HCT116 (cell line): ENCODE data around the gene ADGRG6. TPM values are rescaled to one million over a fixed set of nuclear protein-coding genes. Genes with fewer than 3 reads are reported as not detected.
A peak's percentile ranks its signal among the peaks of the same experiment; 100 is the strongest.

Source experiments
- ATAC-seq: fragments of 200-7000 bp; cut with Tn5 transposase; 2 replicates; pipeline ENCODE4 v1.9.1; 2020; ENCODE audit warnings: mild to moderate bottlenecking, moderate library complexity
- BruUV-seq: library from RNA; stranded (reverse); fragments of 400-500 nt; replicated peaks from 2 replicates; lab custom pipeline; 2021; lab: Mats Ljungman, UMichigan
- CTCF ChIA-PET: fragments of 300-600 bp; sonication (Branson Sonifier 250); formaldehyde crosslinking; loops from one replicate; lab custom pipeline; 2021; ENCODE audit warnings: antibody characterized with exemption; lab: Charles Lee
- POLR2A ChIA-PET: fragments of 300-600, 350-600 bp; sonication (Branson Sonifier 250); formaldehyde crosslinking; loops from one replicate; lab custom pipeline; 2021; ENCODE audit warnings: antibody characterized with exemption; lab: Charles Lee
- RAD21 ChIA-PET, 2 experiments: fragments of 300-600 bp; sonication (Branson Sonifier 250); formaldehyde crosslinking; loops; one replicate each; lab custom pipeline; 2023; ENCODE audit warnings: low total read pairs in 2 of 2; ENCODE audit not compliant: uncharacterized antibody in 2 of 2, unreplicated experiment in 2 of 2, low non-redundant PET in 1 of 2; lab: Charles Lee
- DNase-seq: peaks from one replicate; pipeline ENCODE4 v3.0.0-alpha.2; 2010; ENCODE audit warnings: low read depth, low spot score
- H2AFZ ChIP-seq: fragments of 200-600 bp; shearing (Covaris generic), sonication (generic); 2 replicates; pipeline ENCODE4 v1.6.1; 2017; ENCODE audit warnings: low read depth, mixed run types, mixed read lengths, antibody characterized with exemption, low read length; ENCODE audit not compliant: poor library complexity, severe bottlenecking
- H3K27ac ChIP-seq: 2 replicates; pipeline ENCODE4 v1.5.1; 2012; ENCODE audit warnings: low read depth, low read length
- H3K27me3 ChIP-seq: fragments of 200-600 bp; sonication (generic); 2 replicates; pipeline ENCODE4 v1.6.1; 2016; ENCODE audit warnings: mixed run types, low read length, mixed read lengths; ENCODE audit not compliant: insufficient read depth
- H3K36me3 ChIP-seq, 2 experiments: fragments of 200-500 bp in 1 of 2; fragments of 200-600 bp in 1 of 2; sonication (Bioruptor generic) in 1 of 2; sonication (generic) in 1 of 2; 2 replicates each; pipeline versions ENCODE4 v1.5.1 to v1.6.1; 2014 to 2016; ENCODE audit warnings: low read length in 2 of 2, inconsistent platforms in 1 of 2, mixed read lengths in 1 of 2, mixed run types in 1 of 2; ENCODE audit not compliant: insufficient read depth in 2 of 2, control insufficient read depth in 1 of 2
- H3K4me1 ChIP-seq, 2 experiments: fragments of 200-600 bp in 1 of 2; sonication (generic) in 1 of 2; 2 replicates each; pipeline versions ENCODE4 v1.5.1 to v1.6.1; 2012 to 2017; ENCODE audit warnings: low read length in 2 of 2, inconsistent platforms in 1 of 2, mild to moderate bottlenecking in 1 of 2, mixed read lengths in 1 of 2, mixed run types in 1 of 2, moderate library complexity in 1 of 2; ENCODE audit not compliant: insufficient read depth in 2 of 2, control insufficient read depth in 1 of 2
- H3K4me2 ChIP-seq: fragments of 200-600 bp; sonication (generic); 2 replicates; pipeline ENCODE4 v1.6.1; 2017; ENCODE audit warnings: mixed run types, low read length, mixed read lengths
- H3K4me3 ChIP-seq, 2 experiments: fragments of 200-600 bp in 1 of 2; sonication (generic) in 1 of 2; replicated peaks in 1 of 2; 2 replicates each; pipeline ENCODE4 v1.5.1; 2011 to 2016; ENCODE audit warnings: low read length in 2 of 2, control low read depth in 1 of 2, low read depth in 1 of 2, mild to moderate bottlenecking in 1 of 2, mixed read lengths in 1 of 2, mixed run types in 1 of 2
- H3K79me2 ChIP-seq: fragments of 200-600 bp; sonication (generic); 2 replicates; pipeline ENCODE4 v1.6.1; 2017; ENCODE audit warnings: mild to moderate bottlenecking, mixed run types, low read length, moderate library complexity, mixed read lengths; ENCODE audit not compliant: insufficient read depth
- H3K9ac ChIP-seq: fragments of 200-600 bp; sonication (generic); 2 replicates; pipeline ENCODE4 v1.6.1; 2016; ENCODE audit warnings: low read length, mixed read lengths
- H3K9me2 ChIP-seq: fragments of 200-600 bp; sonication (generic), shearing (Covaris generic); 2 replicates; pipeline ENCODE4 v1.6.1; 2017; ENCODE audit warnings: mixed run types, mild to moderate bottlenecking, moderate library complexity; ENCODE audit not compliant: insufficient read depth
- H3K9me3 ChIP-seq, 2 experiments: fragments of 200-500 bp in 1 of 2; fragments of 200-600 bp in 1 of 2; sonication (Bioruptor generic) in 1 of 2; sonication (generic) in 1 of 2; 2 replicates each; pipeline ENCODE4 v1.6.1; 2014 to 2017; ENCODE audit warnings: low read length in 2 of 2, mixed read lengths in 2 of 2, inconsistent platforms in 1 of 2, low read depth in 1 of 2, mild to moderate bottlenecking in 1 of 2, mixed run types in 1 of 2, moderate library complexity in 1 of 2; ENCODE audit not compliant: control insufficient read depth in 1 of 2, insufficient read depth in 1 of 2
- H4K20me1 ChIP-seq: fragments of 200-600 bp; sonication (generic), shearing (Covaris generic); 2 replicates; pipeline ENCODE4 v1.6.1; 2017; ENCODE audit warnings: mixed run types, mild to moderate bottlenecking, moderate library complexity; ENCODE audit not compliant: insufficient read depth
- CEBPB ChIP-seq: IDR thresholded peaks from 2 replicates; pipeline ENCODE4 v1.6.1; 2012; ENCODE audit warnings: low read depth
- CTCF ChIP-seq, 3 experiments: fragments of 200-600 bp in 1 of 3; sonication (generic) in 1 of 3; IDR thresholded peaks in 2 of 3; conservative IDR thresholded peaks in 1 of 3; 2 replicates each; pipeline ENCODE4 v1.5.1; 2012 to 2017; ENCODE audit warnings: low read depth in 2 of 3, low read length in 2 of 3, antibody characterized with exemption in 1 of 3, borderline replicate concordance in 1 of 3, control low read depth in 1 of 3, mild to moderate bottlenecking in 1 of 3, mixed read lengths in 1 of 3, mixed run types in 1 of 3, moderate library complexity in 1 of 3; ENCODE audit not compliant: insufficient read depth in 1 of 3
- EGR1 ChIP-seq: IDR thresholded peaks from 2 replicates; pipeline ENCODE4 v1.6.1; 2012; ENCODE audit warnings: low read depth
- ELF1 ChIP-seq: IDR thresholded peaks from 2 replicates; pipeline ENCODE4 v1.6.1; 2012; ENCODE audit warnings: low read depth, borderline replicate concordance
- EZH2 ChIP-seq: fragments of 200-600 bp; sonication (generic); IDR thresholded peaks from 2 replicates; pipeline ENCODE4 v1.6.1; 2017; ENCODE audit warnings: antibody characterized with exemption, mixed run types
- EZH2phosphoT487 ChIP-seq: fragments of 200-600 bp; IDR thresholded peaks from 2 replicates; pipeline ENCODE4 v1.6.1; 2018; ENCODE audit warnings: antibody characterized with exemption, borderline replicate concordance
- SRF ChIP-seq: IDR thresholded peaks from 2 replicates; pipeline ENCODE4 v1.6.1; 2012; ENCODE audit warnings: low read depth
- YY1 ChIP-seq: IDR thresholded peaks from 2 replicates; pipeline ENCODE4 v1.6.1; 2011; ENCODE audit warnings: low read length, low read depth, moderate library complexity, mild to moderate bottlenecking; ENCODE audit not compliant: insufficient replicate concordance; ENCODE audit errors: extremely low read depth
- ZFX ChIP-seq: fragments of 450-650 bp; IDR thresholded peaks from 2 replicates; pipeline ENCODE4 v1.6.1; 2017
- ZNF274 ChIP-seq: fragments of 200-500 bp; sonication (Bioruptor generic); IDR thresholded peaks from 2 replicates; pipeline ENCODE4 v1.6.1; 2014; ENCODE audit warnings: mild to moderate bottlenecking, low read depth, low read length, inconsistent platforms
- intact Hi-C: fragments of 100-400 bp; cut with micrococcal nuclease; formaldehyde crosslinking; loops from 2 replicates; pipeline ENCODE4 v1.10.0; 2022
- total RNA-seq: library from RNA; stranded (reverse); gene quantifications from one replicate; pipeline ENCODE4 v1.2.1, GENCODE V29; 2021; ENCODE audit not compliant: unreplicated experiment
- TF ChIP-seq, protein P1 (sequence below): IDR thresholded peaks from 2 replicates; pipeline ENCODE4 v1.6.1; 2012

ADGRG6 gene
- total RNA-seq, 1 experiment from 2014 or later = 67.9 TPM

GRCh38 chr6:142458836-142459235, 157.0 kb downstream of the ADGRG6 start (continued):
- TF ChIP-seq EGR1 = no peak
- TF ChIP-seq EZH2phosphoT487 = no peak
- TF ChIP-seq, protein P1, sequence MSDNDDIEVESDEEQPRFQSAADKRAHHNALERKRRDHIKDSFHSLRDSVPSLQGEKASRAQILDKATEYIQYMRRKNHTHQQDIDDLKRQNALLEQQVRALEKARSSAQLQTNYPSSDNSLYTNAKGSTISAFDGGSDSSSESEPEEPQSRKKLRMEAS = no peak
- no peak for TF ChIP-seq ZFX

DNA sequence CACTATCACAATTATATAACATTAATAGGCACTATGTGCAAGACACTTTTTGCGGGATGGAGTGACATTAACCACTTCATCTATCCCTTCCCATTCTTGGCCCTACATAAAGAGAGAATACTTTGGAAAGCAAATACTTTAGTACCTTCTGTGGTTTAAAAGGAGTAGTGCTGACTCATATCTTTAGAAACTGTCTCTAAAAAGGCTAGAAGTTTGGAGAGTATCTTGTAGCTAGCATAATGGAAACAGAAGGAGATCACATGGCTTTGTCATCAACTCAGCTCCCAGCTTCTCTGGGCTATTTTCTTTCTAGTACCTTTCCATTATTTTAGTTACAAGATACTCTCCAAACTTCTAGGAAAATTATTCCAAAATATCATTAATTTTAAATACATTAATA, 157.5 kb downstream of the ADGRG6 start:
- Histone ChIP-seq H3K4me3 (no peak overlapping the region), H3K27ac (no peak overlapping the region), H3K9me2 (no peaks in the 10 kb centered on the region), H2AFZ (no peak overlapping the region), H3K27me3 (no peaks in the 10 kb centered on the region), H3K79me2 (no peaks in the 10 kb centered on the region), H4K20me1 (no peaks in the 10 kb centered on the region), H3K4me1 (no peaks in the 10 kb centered on the region), H3K36me3 (no peaks in the 10 kb centered on the region), H3K4me2 (no peak overlapping the region), H3K9ac (no peak overlapping the region), H3K9me3 (peaks cover 0 to 6% of the 10 kb centered on the region in 2 experiments; a peak in 1 of 4 replicates)
- intact Hi-C loops = no loop called here
- ATAC-seq (no peak), DNase-seq (no peak)
- CTCF ChIA-PET = interaction anchor here (1.8 kb wide), 1 partner anchor 15 kb away, joined by 4 read pairs; no protein-coding TSS in a partner anchor
- RAD21 ChIA-PET = no interaction called here
- TF ChIP-seq YY1 = no peak
- TF ChIP-seq ELF1 = no peak
- TF ChIP-seq SRF = no peak
- TF ChIP-seq CEBPB = no peak
- no peak for TF ChIP-seq EZH2
- POLR2A ChIA-PET = no interaction called here
- BruUV-seq = no TSS peak

GRCh38 chr6:142462260-142462659, 160.5 kb downstream of the ADGRG6 start:
- TF ChIP-seq CTCF (IDR thresholded peaks at IDR 0.05 in 2 of 3, conservative IDR thresholded peaks at IDR 0.05 in 1 of 3; ENCODE audit: borderline replicate concordance in 1 of 3, insufficient read depth in 1 of 3, low read depth in 2 of 3, low read length in 2 of 3) = peak in 2 of 3 experiments; percentile 41 to 42; a peak in 4 of 6 replicates
- TF ChIP-seq ZNF274 = no peak
- no peak for TF ChIP-seq ELF1
- CTCF ChIA-PET = interaction anchor here (1.3 to 1.7 kb wide), 2 partner anchors 10 to 12 kb away, joined by 4 to 5 read pairs; no protein-coding TSS in a partner anchor
- DNase-seq = no peak
- no TSS peak for BruUV-seq
- no peak overlapping the region for H3K4me3 ChIP-seq
- no peak overlapping the region for H3K4me2 ChIP-seq
- no peaks in the 10 kb centered on the region for H3K4me1 ChIP-seq
- no peaks in the 10 kb centered on the region for H3K36me3 ChIP-seq
- ATAC-seq = peak; percentile 84
- no peaks in the 10 kb centered on the region for H3K79me2 ChIP-seq
- H2AFZ ChIP-seq = no peak overlapping the region
- no peaks in the 10 kb centered on the region for H3K27me3 ChIP-seq
- POLR2A ChIA-PET = no interaction called here
- no peak overlapping the region for H3K9ac ChIP-seq
- no peak overlapping the region for H3K27ac ChIP-seq
- no peaks in the 10 kb centered on the region for H4K20me1 ChIP-seq
- intact Hi-C loops = no loop called here
- peaks cover 0 to 6% of the 10 kb centered on the region in 2 experiments; a peak in 1 of 4 replicates for H3K9me3 ChIP-seq
- RAD21 ChIA-PET = no interaction called here
- no peaks in the 10 kb centered on the region for H3K9me2 ChIP-seq
